Thymus (tissue), 11 donors: ENCODE results near the gene SARS2. TPM values are rescaled to one million over a fixed set of nuclear protein-coding genes. Genes with fewer than 3 reads are reported as not detected.
A peak's percentile ranks its signal among the peaks of the same experiment; 100 is the strongest.
"Not testable (repeated sequence)": the region's sequence is repeated elsewhere in the genome, so short reads cannot be mapped to it uniquely, and the experiment has no call there.

Source experiments
- DNase-seq, 9 donors: peaks; one replicate each; pipeline ENCODE4 v3.0.0-alpha.2; 2013; ENCODE audit warnings: low spot score in 9 of 9, low read depth in 6 of 9, missing footprints in 1 of 9
- H3K27ac ChIP-seq, 2 donors: one replicate each; pipeline ENCODE4 v1.5.1; 2013; ENCODE audit warnings: control low read depth in 1 of 2, low read depth in 1 of 2, low read length in 1 of 2, mild to moderate bottlenecking in 1 of 2, moderate library complexity in 1 of 2
- H3K27me3 ChIP-seq, 2 donors: one replicate each; pipeline ENCODE4 v1.5.1; 2013; ENCODE audit warnings: low read length in 1 of 2; ENCODE audit not compliant: control insufficient read depth in 2 of 2, insufficient read depth in 1 of 2
- H3K36me3 ChIP-seq, 2 donors: one replicate each; pipeline ENCODE4 v1.5.1; 2013; ENCODE audit warnings: low read length in 1 of 2, mild to moderate bottlenecking in 1 of 2, moderate library complexity in 1 of 2; ENCODE audit not compliant: control insufficient read depth in 2 of 2, insufficient read depth in 2 of 2
- H3K4me1 ChIP-seq, 2 donors: one replicate each; pipeline ENCODE4 v1.5.1; 2013; ENCODE audit warnings: low read length in 2 of 2; ENCODE audit not compliant: control insufficient read depth in 2 of 2, insufficient read depth in 2 of 2
- H3K4me3 ChIP-seq, 2 donors: one replicate each; pipeline ENCODE4 v1.5.1; 2013; ENCODE audit warnings: low read length in 2 of 2, control low read depth in 1 of 2, mild to moderate bottlenecking in 1 of 2
- H3K9me3 ChIP-seq, 2 donors: one replicate each; pipeline ENCODE4 v1.5.1; 2013; ENCODE audit warnings: low read length in 1 of 2, mild to moderate bottlenecking in 1 of 2; ENCODE audit not compliant: control insufficient read depth in 2 of 2, insufficient read depth in 1 of 2
- WGBS: extraction: QIAGEN DNeasy Blood & Tissue Kit; methylation state at CpG from one replicate; pipeline ENCODE4 v1.1.7; 2013; 5-methylcytosine and 5-hydroxymethylcytosine counted together
- polyA plus RNA-seq: library from polyadenylated mRNA; stranded (reverse); fragments of 200-250 nt; gene quantifications from one replicate; pipeline ENCODE4 v1.2.3, GENCODE V29; 2013
- total RNA-seq: library from RNA; stranded (reverse); fragments of 120-200 nt; gene quantifications from one replicate; pipeline ENCODE4 v1.2.4, GENCODE V29; 2013
- donor health status: healthy.

Gene SARS2
- total and polyA plus RNA-seq, 2 donors: 15.0 to 30.9 TPM

- DNase-seq: no peak
- Histone ChIP-seq H3K36me3 (peaks cover 20 to 31% of the 10 kb centered on the region in 2 donors), H3K4me3 (no peak overlapping the region), H3K9me3 (no peaks in the 10 kb centered on the region), H3K27ac (no peak overlapping the region), H3K27me3 (no peaks in the 10 kb centered on the region), H3K4me1 (peaks cover 0 to 9% of the 10 kb centered on the region in 2 donors)
These were observed 39.9 kb downstream of the SARS2 start for GRCh38 chr19:38890686-38891085.

GRCh38 chr19:38889803-38890202 lies 40.8 kb downstream of the SARS2 start:
- Histone ChIP-seq H3K27me3 (no peaks in the 10 kb centered on the region), H3K27ac (no peak overlapping the region), H3K4me1 (peaks cover 0 to 4% of the 10 kb centered on the region in 2 donors), H3K9me3 (no peaks in the 10 kb centered on the region), H3K36me3 (peaks cover 20 to 31% of the 10 kb centered on the region in 2 donors), H3K4me3 (no peak overlapping the region)
- DNase-seq: no peak
- 98% methylated on average over 8 of the region's 8 CpGs for WGBS

DNA sequence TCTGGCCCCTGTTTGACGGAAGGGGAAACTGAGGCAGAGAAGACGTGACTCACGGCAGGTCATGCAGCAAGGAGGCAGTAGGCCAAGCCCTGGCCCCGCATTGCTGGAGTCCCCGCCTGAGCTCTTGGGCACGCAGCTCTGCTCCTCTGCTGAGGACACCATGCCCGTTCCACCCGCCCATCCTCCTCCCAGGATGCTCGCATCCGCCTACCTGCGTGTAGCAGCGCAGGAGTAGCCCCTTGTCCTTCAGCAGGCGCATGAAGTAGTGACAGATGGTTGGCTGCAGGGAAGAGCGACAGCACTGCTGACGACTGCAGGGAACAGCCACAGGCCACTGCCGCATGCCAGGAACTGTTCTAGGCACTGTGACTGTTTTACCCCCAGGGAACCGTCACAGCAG lies 41.7 kb downstream of the SARS2 start:
- peaks cover 20 to 31% of the 10 kb centered on the region in 2 donors for H3K36me3 ChIP-seq

GRCh38 chr19:38884691-38885090 lies 45.9 kb downstream of the SARS2 start:
- WGBS: 98% methylated on average over 3 of the region's 3 CpGs
- not testable (repeated sequence) for H3K4me3 ChIP-seq, H3K9me3 ChIP-seq

More for the DNA sequence above, 41.7 kb downstream of the SARS2 start:
- Histone ChIP-seq H3K4me3 (no peak overlapping the region), H3K27ac (no peak overlapping the region), H3K27me3 (no peaks in the 10 kb centered on the region), H3K4me1 (no peaks in the 10 kb centered on the region), H3K9me3 (no peaks in the 10 kb centered on the region)
- 99% methylated on average over 17 of the region's 17 CpGs for WGBS
- no peak for DNase-seq

DNA sequence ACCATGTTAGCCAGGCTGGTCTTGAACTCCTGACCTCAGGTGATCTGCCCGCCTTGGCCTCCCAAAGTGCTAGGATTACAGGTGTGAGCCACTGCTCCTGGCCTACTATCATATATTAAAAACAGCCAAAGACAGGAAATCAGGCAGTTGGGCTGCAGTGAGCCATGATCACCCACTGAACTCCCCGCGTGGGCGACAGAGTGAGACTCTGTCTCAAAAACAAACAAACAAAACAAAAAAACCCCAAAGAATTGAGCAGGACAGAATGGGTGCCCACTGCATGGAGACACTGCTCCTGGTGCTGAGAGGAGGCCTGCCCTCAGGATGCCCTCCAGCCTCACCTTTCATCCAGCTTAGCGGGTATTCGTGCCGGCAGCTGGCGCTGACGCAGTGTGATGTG lies 47.3 kb downstream of the SARS2 start:
- Histone ChIP-seq H3K27me3 (no peaks in the 10 kb centered on the region), H3K9me3 (no peaks in the 10 kb centered on the region), H3K27ac (no peak overlapping the region), H3K4me1 (peaks cover 6 to 12% of the 10 kb centered on the region in 2 donors), H3K36me3 (peaks cover 3 to 18% of the 10 kb centered on the region in 2 donors), H3K4me3 (no peak overlapping the region)
- DNase-seq: no peak
- 97% methylated on average over 9 of the region's 9 CpGs for WGBS

More at GRCh38 chr19:38884691-38885090, 45.9 kb downstream of the SARS2 start:
- DNase-seq, H3K4me1 ChIP-seq, H3K27me3 ChIP-seq, H3K27ac ChIP-seq: not testable (repeated sequence)
- peaks cover 15 to 32% of the 10 kb centered on the region in 2 donors for H3K36me3 ChIP-seq

GRCh38 chr19:38880882-38881609 lies 49.5 kb downstream of the SARS2 start:
- Histone ChIP-seq H3K27me3 (no peaks in the 10 kb centered on the region), H3K9me3 (no peaks in the 10 kb centered on the region), H3K36me3 (peaks cover 2 to 16% of the 10 kb centered on the region in 2 donors), H3K4me1 (peaks cover 13 to 18% of the 10 kb centered on the region in 2 donors), H3K27ac (no peak overlapping the region), H3K4me3 (no peak overlapping the region)
- WGBS: 99% methylated on average over 19 of the region's 19 CpGs
- DNase-seq: no peak

DNA sequence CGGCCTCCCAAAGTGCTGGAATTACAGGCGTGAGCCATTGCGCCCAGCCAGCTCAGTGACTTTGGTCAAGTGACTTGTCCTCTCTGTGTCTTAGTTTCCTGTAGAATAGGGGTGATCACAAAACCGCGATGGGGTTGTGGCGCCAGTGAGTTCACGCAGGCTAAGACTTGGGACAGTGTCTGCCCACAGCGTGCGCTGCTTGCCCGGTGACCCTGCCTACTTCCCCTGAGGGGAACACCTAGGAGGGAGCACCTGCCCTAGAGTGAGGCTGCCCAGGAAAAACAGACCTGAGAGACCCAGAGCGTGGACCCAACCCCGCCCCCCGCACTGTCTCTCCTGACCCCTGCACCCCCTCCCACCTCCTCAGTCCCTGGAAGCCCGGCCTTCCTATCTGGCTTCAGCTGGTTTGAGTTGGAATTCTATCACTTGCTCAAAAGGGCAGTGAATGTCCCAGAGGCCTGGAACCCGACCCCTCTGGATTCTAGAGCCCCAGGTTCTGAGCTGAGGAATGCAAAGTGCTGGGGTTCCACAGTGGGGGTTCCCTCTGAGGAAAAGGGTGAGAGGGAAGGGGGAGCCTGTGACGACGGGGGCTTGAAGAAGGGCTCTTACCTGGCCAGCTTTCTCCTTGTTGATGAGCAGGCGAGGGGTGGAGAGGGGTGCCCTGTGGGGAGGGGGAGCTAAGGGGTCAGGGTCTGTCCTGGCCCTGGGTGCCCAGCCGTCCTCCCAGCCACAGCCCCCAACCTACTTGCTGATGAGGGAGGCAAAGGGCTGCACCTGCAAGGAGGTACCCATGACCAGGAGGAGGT lies 50.3 kb downstream of the SARS2 start:
- Histone ChIP-seq H3K4me1 (peaks cover 13 to 18% of the 10 kb centered on the region in 2 donors), H3K27me3 (no peaks in the 10 kb centered on the region), H3K27ac (no peak overlapping the region), H3K9me3 (no peaks in the 10 kb centered on the region), H3K4me3 (no peak overlapping the region), H3K36me3 (peaks cover 2 to 16% of the 10 kb centered on the region in 2 donors)
- no peak for DNase-seq
- WGBS: 97% methylated on average over 19 of the region's 19 CpGs

DNA sequence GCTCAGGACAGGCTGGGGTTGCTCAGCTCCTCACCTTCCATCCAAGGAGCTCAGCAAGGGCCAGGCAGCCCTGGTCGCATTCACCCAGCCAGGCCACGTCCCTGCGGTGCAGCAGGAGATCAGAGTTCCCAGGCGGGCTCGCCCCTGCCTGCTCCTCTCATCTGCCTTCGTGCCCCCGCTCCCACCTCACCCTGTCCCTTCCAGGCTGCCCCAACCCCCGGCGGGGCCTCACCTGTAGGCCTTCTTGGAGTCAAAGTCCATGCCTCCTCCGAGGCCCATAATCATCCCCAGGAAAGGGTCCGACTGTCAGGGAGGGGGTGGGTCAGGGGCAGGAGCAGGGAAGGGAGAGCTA lies 51.2 kb downstream of the SARS2 start:
- no peak for DNase-seq
- Histone ChIP-seq H3K27ac (peak overlapping the region in 1 of 2 donors; percentile 27), H3K4me1 (peaks cover 13 to 18% of the 10 kb centered on the region in 2 donors), H3K27me3 (no peaks in the 10 kb centered on the region), H3K36me3 (peaks cover 2 to 16% of the 10 kb centered on the region in 2 donors), H3K9me3 (no peaks in the 10 kb centered on the region), H3K4me3 (no peak overlapping the region)
- WGBS: 97% methylated on average over 11 of the region's 11 CpGs
